GM20431 (cell line): ENCODE results near the gene ZNF605.
"Not testable (repeated sequence)": the region's sequence is repeated elsewhere in the genome, so short reads cannot be mapped to it uniquely, and the experiment has no call there.

Experiments
- in situ Hi-C: fragments of 300-500 bp; cut with MseI, MboI; formaldehyde crosslinking; loops from one replicate; pipeline ENCODE4 v1.15.0; 2020; ENCODE audit warnings: low sequenced_read_pairs; ENCODE audit not compliant: unreplicated experiment

ZNF605 gene

DNA sequence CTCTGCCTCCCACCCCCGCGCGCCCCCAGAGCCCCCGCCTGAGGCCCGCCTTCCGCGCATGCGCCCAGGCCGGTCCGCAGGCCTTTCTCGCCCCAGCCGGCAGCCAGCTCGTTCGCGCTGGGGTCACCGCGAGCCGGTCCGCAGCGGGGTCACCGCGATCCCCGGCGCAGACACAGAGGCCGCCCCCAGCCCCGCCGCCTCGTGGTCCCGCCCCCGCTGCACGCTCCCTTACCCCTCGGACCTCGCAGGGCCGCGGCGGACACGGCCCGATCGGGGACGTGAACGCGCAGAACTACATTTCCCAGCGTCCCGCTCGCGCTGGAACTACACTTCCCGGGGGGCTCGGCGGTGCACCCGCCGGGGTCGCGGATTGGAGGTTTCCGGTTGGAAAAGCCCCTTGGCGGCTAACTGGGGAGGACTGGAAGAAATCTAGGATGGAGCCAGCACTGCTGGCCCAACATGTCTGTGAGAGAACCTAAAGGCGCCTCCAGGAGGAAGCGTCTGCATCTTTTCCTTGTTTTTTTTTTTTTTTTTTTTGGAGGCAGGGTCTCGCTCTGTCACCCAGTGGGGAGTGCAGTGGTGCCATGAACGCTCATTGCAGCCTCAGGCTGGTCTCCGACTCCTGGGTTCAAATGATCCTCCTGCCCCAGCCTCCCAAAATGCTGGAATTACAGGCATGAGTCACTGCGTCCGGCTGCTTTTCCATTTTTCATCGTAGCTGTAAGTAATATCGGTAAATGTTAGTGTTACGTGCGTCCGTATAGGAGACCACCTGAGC, at the start of gene ZNF605:
TSS of gene ZNF605 (minus strand) at position 296 of the 778 bp plus-strand sequence. CDS start 10,671 bp downstream, outside the sequence.
- in situ Hi-C loops: no loop called here

DNA sequence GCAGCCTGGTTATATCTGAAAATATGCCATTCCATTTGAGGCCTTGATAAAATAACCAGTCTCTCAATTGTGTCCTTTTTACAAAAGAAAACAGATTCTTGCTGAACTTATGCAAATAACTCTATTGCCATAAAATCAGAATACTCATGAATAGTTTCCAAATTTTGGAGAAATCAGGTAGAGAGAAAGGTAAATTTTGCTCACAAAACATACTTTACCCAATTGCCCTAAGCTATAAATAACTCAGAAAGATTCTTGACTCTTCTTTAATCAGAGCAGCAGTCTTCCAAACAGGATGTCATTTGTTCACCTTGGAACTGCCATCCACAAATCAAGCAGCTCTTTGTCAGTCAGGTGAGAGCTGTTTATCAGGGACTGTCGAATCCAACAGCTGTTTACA, 42.6 kb upstream of the ZNF605 start:
- in situ Hi-C loops: no loop called here

- in situ Hi-C loops: no loop called here
Measured at GRCh38 chr12:132986885-132987225, 30.7 kb upstream of the ZNF605 start.

DNA sequence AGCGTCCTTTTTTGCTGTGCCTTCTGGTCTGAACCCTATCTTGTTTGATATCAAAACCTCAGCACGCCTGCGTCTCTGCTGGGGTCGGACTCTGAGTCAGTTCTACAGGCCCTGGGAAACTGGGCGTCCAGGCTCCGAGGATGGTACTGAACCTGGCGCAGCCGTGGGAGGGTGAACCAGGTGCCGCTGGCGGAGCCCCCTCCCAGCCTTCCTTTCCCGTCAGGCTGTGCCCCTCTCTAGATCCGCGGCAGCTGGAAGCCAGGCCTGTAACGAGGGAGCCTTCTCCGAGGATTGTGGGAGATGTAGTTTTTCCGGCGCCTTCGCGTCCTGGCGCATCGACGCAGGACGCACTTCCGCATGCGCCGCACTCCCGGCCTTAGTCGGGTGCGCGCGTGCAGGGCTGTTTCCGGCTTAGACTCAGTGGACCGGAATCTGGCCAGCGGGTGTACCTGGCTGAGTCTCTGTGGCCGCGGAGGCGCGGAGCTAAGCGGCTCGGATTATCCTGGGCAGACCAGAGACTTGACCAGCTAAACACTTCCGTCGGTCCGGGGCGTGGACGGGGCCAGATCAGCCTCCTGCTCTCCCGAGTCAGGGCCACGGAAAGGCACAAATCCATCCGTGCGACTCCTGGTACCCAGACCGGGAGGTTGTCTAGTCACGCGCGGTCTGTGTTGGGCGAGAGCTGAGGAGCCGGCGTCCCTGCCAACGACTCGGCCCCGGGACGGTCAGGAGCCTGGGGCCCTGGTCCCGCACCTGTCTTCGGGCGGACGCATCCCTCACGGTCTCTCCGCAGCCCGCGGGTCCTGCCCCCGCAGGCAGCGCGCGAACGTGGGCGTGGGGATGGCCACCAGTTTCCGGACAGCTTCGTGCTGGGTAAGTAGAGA, 30.1 kb upstream of the ZNF605 start, which contains the start of gene ZNF26:
TSS of gene ZNF26 (plus strand) at position 367 of the 884 bp plus-strand sequence. CDS start at position 841, 474 bp downstream.
- in situ Hi-C loops: no loop called here

DNA sequence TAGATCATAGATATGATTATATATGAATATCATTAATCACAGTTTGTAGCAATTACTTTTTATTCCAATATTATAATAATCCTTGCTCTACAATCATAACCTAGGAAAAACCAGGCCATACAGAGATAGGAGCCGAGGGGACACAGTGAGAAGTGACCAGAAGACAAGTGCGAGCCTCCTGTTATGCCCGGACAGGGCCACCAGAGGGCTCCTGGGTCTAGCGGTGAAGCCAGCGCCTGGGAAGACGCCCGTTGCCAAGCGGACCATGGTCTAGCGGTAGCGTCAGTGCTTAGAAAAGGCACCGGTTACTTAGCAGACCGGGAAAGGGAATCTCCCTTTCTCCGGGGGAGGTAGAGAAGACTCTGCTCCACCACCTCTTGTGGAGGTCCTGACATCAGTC, 20.8 kb upstream of the ZNF605 start:
- in situ Hi-C loops: not testable (repeated sequence)

DNA sequence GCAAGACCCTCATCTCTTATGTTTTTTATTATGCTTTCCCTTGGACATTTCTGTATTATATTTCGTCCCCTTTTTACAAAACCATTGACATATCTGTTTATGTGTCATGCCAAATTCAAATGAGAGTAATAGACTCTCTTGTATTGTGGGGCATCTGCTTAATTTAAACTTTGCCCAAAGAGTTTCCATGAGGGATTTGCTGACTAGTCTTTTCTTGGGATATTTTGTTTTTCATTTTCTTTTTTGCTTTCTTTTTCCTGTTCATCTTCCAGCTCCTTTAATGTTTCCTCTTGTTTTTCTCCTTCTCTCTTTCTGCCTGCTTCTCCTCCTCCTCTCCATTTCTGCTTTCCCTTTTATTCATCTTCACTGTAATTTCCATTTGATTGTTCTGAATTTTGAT, 16.3 kb upstream of the ZNF605 start:
- in situ Hi-C loops: no loop called here

- in situ Hi-C loops: no loop called here
Measured at GRCh38 chr12:132967736-132968135, 11.6 kb upstream of the ZNF605 start.

DNA sequence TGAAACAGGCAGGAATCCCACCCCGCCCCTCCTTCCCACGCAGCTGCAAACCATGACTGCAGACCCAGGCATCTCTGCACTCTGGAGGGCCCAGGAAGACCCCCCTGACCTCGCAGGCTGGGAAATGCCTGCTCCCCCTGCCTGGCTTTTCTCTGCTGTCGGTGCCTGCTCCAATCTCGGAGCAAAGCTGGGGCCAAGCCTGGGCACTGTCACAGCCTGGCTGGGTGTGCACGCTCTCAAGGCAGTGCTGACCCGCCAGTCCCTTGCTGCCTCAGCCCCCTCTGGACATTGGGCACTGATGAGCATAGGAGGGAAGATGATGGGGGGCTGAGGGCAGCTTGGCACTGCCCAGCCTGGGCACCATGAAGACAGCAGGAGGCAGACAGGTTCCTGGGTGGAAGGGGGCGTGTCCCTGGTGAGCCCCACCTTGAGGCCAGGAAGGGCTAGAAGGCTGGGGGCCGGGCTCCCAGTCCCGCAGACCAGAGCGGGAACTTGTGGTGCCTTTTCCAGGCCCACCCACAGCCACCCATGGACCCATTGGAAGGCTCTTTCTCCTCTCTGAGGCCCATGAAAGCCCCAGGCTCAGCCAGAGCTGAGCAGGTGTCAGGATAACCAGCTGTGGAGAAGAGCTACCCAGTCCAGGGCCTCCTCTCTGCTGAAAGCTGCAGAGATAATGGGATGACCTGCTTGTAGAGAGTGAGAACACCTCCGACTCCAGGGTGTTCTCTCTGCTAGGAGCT, 10.7 kb upstream of the ZNF605 start:
- in situ Hi-C loops: no loop called here

GRCh38 chr12:132965796-132966195, 9.7 kb upstream of the ZNF605 start:
- in situ Hi-C loops: no loop called here

DNA sequence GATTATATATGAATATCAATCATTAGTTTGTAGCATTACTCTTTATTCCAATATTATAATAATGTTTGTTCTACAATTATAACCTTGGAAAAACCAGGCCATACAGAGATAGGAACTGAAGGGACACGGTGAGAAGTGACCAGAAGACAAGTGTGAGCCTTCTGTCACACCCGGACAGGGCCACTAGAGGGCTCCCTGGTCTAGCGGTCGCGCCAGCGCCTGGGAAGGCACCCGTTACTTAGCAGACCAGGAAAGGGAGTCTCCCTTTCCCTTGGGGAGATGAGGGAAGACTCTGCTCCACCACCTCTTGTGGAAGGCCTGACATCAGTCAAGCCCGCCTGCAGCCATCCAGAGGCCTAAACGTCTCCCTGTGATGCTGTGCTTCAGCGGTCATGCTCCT, 7.8 kb upstream of the ZNF605 start:
- in situ Hi-C loops: not testable (repeated sequence)

GRCh38 chr12:132961790-132962189, 5.7 kb upstream of the ZNF605 start:
- in situ Hi-C loops: not testable (repeated sequence)

DNA sequence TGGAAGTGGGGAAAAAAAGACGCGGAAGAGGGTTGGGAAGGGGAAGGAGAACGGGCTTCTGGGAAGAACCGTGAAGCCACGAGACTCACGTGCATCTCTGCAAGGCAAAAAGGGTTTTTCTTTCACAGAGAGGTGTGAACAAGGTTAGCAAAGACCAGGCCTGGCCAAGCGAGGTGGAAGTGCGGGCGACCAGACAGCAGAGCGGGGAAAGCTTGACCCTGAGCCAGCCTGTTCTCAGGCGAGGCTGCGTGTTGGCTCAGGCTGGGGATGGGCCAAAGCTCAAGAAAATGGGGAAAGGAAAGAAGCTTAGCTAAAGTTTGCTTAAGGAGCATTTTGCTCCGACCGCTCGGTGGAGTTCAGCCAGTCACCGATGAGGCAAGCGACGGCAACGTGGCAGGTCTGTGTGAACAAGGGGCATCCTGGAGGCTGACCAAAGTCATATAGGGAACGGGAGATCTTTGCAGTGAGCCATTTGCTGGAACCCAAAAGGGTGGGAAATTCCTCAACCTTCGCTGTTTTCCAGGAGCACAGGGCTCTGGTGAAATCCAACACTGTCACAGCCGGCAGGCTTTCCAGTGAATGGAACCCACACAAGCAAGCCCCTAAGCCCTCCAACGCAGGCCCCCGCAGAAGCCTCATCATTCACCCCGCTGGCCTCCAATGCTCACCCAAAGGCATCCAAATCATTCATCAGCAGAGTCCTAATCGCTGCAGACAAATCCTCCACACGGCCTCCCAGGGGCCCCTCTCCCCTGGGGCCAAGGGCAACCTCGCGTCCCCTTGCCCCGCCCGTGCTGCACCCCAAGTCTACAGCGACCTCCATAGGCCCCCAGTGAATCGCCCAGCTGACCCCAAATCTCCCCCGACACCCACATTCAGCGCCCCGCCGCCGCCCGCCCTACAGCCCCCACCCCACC, 754 bp downstream of the ZNF605 start:
- in situ Hi-C loops: no loop called here

DNA sequence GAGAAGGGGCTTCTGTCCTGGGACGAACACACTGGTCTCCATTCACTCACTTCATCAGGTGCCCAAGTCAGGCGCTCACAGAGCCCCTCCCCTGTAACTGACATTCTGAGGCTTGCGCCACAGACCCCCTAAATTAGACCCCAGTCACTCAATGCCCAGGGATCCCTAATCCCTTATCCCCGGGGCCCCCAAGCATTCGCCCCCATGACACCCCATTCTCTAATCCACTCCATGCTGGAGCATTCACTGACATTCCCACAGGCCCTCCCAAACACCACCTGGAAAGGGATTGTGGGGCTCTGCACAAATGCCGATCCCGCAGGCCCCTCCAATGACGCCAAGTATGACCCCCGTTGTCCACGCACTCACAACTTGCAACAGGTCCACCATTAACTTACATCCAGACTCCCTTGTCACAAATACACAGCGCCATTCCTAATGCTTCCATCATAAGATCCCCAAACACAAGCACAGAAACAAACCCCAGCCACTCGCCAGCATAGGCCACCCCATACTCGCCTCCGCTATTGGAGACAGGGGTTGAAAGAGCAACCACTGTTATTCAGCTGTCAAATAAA, 1.5 kb downstream of the ZNF605 start:
- in situ Hi-C loops: no loop called here

GRCh38 chr12:132953771-132954170, 2.3 kb downstream of the ZNF605 start:
- in situ Hi-C loops: no loop called here

DNA sequence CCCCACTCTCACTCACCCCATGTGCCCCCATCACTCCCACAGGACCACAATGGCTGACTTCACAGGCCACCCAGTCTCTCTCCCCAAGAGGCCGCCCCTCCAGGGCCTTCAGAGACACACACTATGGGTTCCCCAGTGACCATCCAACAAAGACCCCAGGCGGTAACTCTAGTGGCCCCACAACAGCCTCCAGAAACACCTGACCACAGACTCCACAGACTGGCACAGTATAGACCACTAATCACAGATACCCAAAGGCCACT, 3.0 kb downstream of the ZNF605 start:
- in situ Hi-C loops: no loop called here

DNA sequence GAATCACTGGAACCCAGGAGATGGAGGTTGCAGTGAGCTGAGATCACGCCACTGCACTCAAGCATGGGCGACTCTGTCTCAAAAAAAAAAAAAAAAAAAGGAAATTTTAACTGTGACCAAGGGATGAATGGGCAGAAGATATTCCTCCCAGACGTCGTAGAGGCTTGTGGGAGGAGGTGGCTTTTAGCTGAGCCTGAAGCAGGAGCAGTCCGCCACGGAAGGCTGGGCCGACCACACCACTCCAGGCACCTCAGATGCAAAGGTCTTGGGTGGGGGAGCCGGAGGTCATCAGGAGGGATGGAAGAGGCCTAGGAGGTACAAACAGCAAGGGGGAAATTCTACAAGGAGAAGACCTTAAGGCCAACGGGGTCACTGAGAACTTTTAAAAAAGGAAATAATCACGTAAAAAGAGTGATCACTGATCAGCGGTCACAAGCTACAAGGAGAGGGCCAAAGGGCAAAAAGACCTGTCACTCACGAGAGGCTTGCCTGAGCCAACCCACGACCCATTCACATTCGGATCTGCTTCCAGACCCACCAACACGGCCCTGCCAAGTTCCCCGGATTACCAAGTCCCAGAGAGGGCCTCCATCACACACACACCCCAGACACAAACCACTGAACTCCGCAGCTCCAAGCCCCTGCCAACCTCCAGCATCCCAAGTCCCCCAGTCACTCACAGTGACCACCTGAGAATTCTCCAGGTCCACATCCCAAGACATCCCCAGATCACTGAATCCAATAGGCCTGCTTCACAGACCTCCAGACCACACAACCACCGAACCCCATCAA, 3.5 kb downstream of the ZNF605 start:
- in situ Hi-C loops: no loop called here

DNA sequence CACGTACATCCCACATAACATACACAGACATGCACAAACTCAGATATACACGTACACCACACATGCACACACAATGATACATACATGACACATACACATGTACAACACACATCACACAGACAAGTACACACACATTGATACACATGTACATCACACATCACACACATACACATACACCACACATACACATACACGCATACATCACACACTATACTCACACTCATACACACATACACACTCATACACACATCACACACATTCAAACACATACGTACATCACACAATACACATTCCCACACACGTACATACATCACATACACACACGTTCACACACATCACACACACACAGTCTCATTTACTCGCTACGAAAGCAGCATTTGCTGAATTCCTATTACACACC, 4.5 kb downstream of the ZNF605 start:
- in situ Hi-C loops: no loop called here

DNA sequence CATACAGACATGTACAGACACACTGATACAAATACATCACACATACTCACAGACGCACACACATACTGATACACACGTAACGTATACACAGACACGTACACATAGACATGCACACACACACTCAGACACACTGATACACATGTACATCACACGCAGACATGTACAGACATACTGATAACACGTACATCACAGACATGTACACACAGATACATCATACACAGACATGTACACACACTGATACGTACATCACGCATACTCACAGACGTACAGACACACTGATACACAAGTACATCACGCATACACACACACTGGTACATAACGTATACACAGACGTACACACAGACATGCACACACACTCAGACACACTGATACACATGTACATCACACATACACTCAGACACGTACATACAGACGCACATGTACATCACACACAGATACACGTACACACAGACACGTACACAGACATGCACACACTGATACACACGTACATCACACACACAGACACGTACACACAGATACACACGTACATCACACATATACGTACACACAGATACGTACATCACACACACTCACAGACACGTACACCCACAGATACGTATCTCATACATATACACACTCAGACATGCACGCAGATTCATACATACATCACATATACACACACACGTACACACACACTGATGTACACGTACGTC, 5.1 kb downstream of the ZNF605 start:
- in situ Hi-C loops: no loop called here
